OCI-LY7 (cell line): ENCODE data around the gene ANKRD9.

Experiments
- CTCF ChIP-seq: fragments of 200-600 bp; sonication (generic); conservative IDR thresholded peaks from 2 replicates; pipeline ENCODE4 v1.5.1; 2014; ENCODE audit warnings: mild to moderate bottlenecking, antibody characterized with exemption, low read length, moderate library complexity, mixed read lengths
- EZH2phosphoT487 ChIP-seq: fragments of 200-600 bp; sonication (generic); IDR thresholded peaks from 2 replicates; pipeline ENCODE4 v1.6.1; 2018; ENCODE audit warnings: low read depth, borderline replicate concordance, mild to moderate bottlenecking, mixed run types, antibody characterized with exemption, low read length, moderate library complexity, mixed read lengths

- TF ChIP-seq CTCF, result no peak
- no peak for TF ChIP-seq EZH2phosphoT487
Observed at GRCh38 chr14:102548616-102549240, 39.2 kb upstream of the ANKRD9 start.
